ENCODE results near the gene SUDS3.

SUDS3 gene

GRCh38 chr12:118428643-118429042, 52.3 kb downstream of the SUDS3 start:
- DNase-seq = no peak

GRCh38 chr12:118429688-118430383, 53.5 kb downstream of the SUDS3 start:
- DNase-seq = no peak
- in situ Hi-C loops (cut with HindIII; ENCODE audit: low pct_ligation_motif_present, low pct_unique_long_range_greater_than_20kb, low sequenced_read_pairs) = no loop called here

More at GRCh38 chr12:118428643-118429042, 52.3 kb downstream of the SUDS3 start:
- in situ Hi-C loops (cut with HindIII; ENCODE audit: low pct_ligation_motif_present, low pct_unique_long_range_greater_than_20kb, low sequenced_read_pairs) = no loop called here

- in situ Hi-C loops (cut with HindIII; ENCODE audit: low pct_ligation_motif_present, low pct_unique_long_range_greater_than_20kb, low sequenced_read_pairs) = no loop called here
- no peak for DNase-seq
Observed at GRCh38 chr12:118430516-118430915, 54.2 kb downstream of the SUDS3 start.

DNA sequence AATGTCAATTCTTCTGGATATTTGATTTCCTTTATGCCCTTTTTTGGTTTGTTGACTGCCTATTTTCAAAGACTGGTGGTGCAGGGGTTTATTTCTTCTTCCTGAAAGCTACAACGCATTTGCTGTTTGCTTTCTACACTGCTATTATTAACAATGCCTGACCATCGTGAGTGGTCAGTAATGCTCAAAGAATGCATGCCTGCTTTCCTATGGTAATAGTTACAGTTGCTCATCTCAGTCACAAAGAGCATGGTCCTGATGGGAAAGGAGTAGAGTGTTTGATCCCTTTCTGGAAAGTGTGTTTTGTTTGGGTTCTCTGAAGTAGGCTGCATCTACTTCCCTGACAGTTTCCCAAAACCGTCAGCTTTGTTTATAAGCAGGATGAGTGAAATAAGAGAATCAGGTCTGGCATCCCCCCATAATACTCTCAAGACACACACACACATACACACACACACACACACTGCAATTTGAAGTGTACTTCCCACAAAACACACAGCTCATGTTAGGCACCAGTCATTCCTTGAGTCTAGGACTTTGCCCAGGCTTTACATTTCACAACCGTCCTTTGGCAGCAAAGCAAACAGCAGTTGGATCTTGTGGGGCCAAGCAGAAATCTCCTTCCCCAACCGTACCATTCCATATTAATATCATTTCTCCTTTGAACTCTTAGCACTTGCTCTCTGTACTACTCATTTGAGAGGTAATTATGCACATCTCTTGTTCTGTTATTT, 56.6 kb downstream of the SUDS3 start:
- no peak for DNase-seq
- in situ Hi-C loops (cut with HindIII; ENCODE audit: low pct_ligation_motif_present, low pct_unique_long_range_greater_than_20kb, low sequenced_read_pairs) = no loop called here

DNA sequence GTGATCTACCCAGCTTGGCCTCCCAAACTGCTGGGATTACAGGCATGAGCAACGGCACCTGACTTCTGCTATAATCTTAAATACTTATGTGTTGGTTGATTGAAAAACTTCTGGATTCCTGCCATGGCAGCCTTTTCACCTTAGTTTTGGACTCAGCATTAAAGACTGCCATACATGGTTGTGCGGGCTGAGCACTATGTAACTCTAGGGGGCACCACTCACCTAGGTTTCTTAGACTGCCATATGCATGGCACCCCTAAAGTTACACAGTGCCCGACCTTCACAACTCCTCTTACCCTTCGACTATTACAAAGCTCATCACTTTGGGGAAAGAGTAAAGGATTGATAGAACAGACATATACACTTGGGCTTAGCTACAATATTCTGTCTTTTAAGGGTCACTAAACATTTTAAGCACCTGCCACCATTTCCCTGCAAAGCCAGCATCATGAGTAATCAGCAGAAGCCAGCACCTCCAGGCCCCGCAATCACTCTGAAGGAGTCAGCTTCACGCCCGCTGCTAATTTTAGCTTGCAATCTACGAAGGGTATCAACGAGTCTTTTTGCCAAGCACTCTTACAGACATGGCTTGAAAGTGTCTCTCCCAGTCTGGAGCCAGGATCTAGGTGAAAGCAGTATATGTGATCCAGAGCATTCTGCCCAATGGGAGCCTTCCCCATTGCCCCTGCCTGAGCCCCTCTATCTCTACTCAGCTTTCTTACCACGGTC, 59.8 kb downstream of the SUDS3 start:
- peak; percentile 45 for DNase-seq
- in situ Hi-C loops (cut with HindIII; ENCODE audit: low pct_ligation_motif_present, low pct_unique_long_range_greater_than_20kb, low sequenced_read_pairs) = no loop called here

DNA sequence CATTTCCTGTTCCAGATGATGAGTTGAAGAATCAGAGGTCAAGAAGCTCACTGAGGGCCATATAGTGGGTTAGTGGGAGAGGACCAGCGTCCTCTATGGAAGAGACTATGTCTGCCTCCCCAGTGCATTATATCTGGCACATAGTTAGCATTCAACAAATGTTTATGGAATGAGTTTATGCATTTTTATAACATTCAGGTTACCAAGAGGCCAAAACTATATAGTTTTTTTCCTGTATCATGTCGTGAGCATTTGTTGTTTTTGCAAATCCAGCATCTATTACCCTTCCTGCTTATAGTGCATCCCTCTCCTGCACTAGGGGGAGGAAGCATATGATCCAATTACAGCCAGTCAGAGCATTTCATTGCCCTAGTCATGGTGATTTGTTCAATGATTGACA, 60.6 kb downstream of the SUDS3 start:
- in situ Hi-C loops (cut with HindIII; ENCODE audit: low pct_ligation_motif_present, low pct_unique_long_range_greater_than_20kb, low sequenced_read_pairs) = no loop called here
- DNase-seq = no peak

DNA sequence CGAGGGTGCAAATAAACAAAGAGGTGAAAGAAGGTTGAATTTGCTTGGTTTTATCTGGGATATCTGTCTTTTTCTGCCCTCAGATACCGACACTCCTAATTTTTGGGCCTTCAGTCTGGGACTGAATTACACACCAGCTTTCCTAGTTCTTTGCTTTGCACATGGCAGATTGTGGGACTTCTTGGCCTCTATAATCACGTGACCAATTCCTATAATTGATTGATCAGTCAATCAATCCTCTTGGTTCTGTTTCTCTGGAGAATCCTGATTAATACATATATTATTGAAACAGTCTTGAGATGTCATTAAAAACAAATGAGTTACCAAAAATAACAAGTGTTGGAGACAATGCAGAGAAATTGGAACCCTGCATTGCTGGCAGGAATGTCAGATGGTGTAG, 62.7 kb downstream of the SUDS3 start:
- in situ Hi-C loops (cut with HindIII; ENCODE audit: low pct_ligation_motif_present, low pct_unique_long_range_greater_than_20kb, low sequenced_read_pairs) = no loop called here
- no peak for DNase-seq

DNA sequence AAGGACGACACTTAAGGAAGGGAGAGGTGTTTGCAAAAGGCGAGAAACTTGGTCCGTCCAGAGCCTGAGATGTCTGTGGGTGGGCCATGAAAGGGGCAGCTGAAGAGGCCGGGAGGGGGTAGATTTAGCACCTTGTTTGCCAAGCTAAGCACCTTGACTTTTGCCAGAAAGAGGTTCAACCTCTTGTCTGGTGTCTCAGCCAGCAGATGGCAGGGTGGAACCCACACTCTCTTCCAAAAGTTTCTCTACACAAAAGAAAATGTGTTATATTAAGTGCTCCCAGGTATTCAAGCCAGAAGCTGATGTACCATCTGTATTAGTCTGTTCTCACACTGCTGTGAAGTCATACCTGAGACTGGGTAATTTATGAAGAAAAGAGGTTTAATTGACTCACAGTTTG, 69.9 kb downstream of the SUDS3 start:
- in situ Hi-C loops (cut with HindIII; ENCODE audit: low pct_ligation_motif_present, low pct_unique_long_range_greater_than_20kb, low sequenced_read_pairs) = no loop called here
- DNase-seq = no peak

- in situ Hi-C loops (cut with HindIII; ENCODE audit: low pct_ligation_motif_present, low pct_unique_long_range_greater_than_20kb, low sequenced_read_pairs) = no loop called here
- no peak for DNase-seq
Observed at GRCh38 chr12:118447181-118447580, 70.8 kb downstream of the SUDS3 start.

GRCh38 chr12:118448341-118448740, 72.0 kb downstream of the SUDS3 start:
- in situ Hi-C loops (cut with HindIII; ENCODE audit: low pct_ligation_motif_present, low pct_unique_long_range_greater_than_20kb, low sequenced_read_pairs) = no loop called here
- no peak for DNase-seq

GRCh38 chr12:118455327-118455726, 79.0 kb downstream of the SUDS3 start:
- DNase-seq = no peak
- in situ Hi-C loops (cut with HindIII; ENCODE audit: low pct_ligation_motif_present, low pct_unique_long_range_greater_than_20kb, low sequenced_read_pairs) = no loop called here

GRCh38 chr12:118456741-118457140, 80.4 kb downstream of the SUDS3 start:
- in situ Hi-C loops (cut with HindIII; ENCODE audit: low pct_ligation_motif_present, low pct_unique_long_range_greater_than_20kb, low sequenced_read_pairs) = no loop called here
- DNase-seq = no peak

DNA sequence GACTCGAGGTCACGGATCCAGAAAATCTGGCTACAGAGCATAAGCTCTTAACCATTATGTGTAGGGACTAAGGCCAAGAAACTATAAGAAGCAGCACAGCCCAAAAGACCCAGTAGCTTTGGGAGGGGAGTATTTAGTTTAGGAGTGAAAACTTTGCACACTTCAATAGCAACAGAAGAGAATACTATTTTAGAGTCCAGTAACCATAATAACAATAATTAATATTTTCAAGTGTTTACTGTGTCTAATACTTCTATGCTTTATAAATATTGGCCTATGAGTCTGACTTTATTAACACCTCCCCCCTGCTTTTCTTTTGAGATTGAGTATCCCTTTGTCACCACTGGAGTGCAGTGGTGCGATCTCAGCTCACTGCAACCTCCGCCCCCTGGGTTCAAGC, 82.8 kb downstream of the SUDS3 start:
- in situ Hi-C loops (cut with HindIII; ENCODE audit: low pct_ligation_motif_present, low pct_unique_long_range_greater_than_20kb, low sequenced_read_pairs) = no loop called here
- DNase-seq = no peak

GRCh38 chr12:118463677-118464076, 87.3 kb downstream of the SUDS3 start:
- in situ Hi-C loops (cut with HindIII; ENCODE audit: low pct_ligation_motif_present, low pct_unique_long_range_greater_than_20kb, low sequenced_read_pairs) = no loop called here
- no peak for DNase-seq

- in situ Hi-C loops (cut with HindIII; ENCODE audit: low pct_ligation_motif_present, low pct_unique_long_range_greater_than_20kb, low sequenced_read_pairs) = no loop called here
- DNase-seq = no peak
Observed at GRCh38 chr12:118465706-118466105, 89.4 kb downstream of the SUDS3 start.
